HG03571 (cell line): ENCODE data around the gene RBM17.
"Not testable (repeated sequence)": the region's sequence is repeated elsewhere in the genome, so short reads cannot be mapped to it uniquely, and the experiment has no call there.

ENCODE experiments used
- ATAC-seq: cut with Tn5 transposase; IDR thresholded peaks from one replicate; pipeline ENCODE4 v1.9.1; 2021; ENCODE audit not compliant: unreplicated experiment

RBM17 gene

DNA sequence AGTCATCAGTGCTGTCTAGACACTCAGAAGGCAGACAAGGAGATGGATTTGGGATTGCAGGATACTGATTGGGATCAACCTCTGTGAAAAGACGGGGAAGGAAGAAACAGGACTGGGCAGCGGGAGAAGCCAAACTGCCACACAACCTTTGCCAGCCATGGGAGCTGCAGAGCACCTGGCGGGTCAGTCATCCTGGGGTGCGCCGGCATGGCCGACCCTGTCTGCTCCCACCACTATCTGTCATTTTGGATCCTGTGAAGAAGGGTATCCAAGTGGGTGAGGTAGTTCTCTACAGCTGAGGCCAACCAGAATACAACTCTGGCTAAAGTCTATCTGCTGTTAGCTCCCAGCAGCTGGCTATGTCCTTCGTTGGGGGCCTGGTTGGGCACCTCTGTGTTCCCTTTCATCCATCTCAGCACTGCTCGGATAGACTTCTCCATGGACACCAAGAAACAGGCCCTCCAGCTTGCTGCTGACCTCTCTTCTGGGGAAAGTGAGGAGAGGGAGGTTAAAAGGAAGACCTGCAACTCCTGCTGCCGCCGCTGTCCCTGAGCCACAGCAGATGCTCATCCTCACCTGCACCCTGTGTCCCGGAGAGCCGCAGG, 11.7 kb upstream of the RBM17 start:
- ATAC-seq: no peak

DNA sequence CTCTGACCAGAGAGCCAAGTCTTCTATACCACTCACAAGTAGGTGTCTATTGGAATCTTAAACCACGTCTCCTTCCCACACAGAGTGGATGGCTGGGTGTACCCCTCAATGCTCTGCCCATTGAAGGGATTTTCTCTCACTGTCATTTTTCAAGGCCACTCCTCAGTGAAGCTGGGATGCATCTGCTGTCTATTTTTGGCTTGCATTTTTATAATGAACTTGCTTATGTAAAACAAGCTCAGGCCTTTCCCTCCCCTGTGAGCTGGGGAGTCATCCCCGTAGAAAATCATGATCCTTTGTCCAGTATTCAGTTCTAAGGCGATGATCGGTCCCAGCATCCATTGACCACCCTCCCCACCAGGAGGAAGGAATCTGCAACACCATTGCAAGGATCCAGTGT, 9.8 kb upstream of the RBM17 start:
- no peak for ATAC-seq

GRCh38 chr10:6080417-6080973, 8.3 kb upstream of the RBM17 start:
- no peak for ATAC-seq

GRCh38 chr10:6082496-6083395, 6.1 kb upstream of the RBM17 start:
- ATAC-seq: no peak

GRCh38 chr10:6083523-6084475, 5.0 kb upstream of the RBM17 start:
- ATAC-seq: no peak

GRCh38 chr10:6086375-6087233, 2.2 kb upstream of the RBM17 start:
- peak; percentile 37 for ATAC-seq

GRCh38 chr10:6089334-6090219, 743 bp downstream of the RBM17 start:
- ATAC-seq: no peak

- ATAC-seq: no peak
Observed at GRCh38 chr10:6091630-6092029, 2.8 kb downstream of the RBM17 start.

DNA sequence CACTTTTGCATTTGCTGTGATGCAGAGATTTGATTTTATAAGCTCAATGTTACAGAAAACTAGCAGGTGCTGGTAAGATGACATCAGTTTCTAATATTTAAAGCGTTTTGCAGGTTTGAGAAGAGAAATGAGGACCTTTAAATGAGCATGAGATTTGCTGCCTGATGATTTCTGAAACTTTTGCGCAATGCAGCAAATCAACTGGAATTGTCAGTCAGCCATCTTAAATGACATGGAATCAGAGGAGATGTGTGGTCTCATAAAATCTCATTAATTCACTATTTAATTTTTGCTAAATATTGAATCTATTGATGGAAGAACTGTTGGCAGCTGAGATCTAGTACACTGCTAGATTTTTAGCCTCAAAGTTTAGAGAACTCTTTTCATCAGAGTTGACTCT, 3.9 kb downstream of the RBM17 start:
- no peak for ATAC-seq

- ATAC-seq: no peak
Observed at GRCh38 chr10:6095810-6096570, 7.2 kb downstream of the RBM17 start.

GRCh38 chr10:6097063-6097462, 8.2 kb downstream of the RBM17 start:
- no peak for ATAC-seq

DNA sequence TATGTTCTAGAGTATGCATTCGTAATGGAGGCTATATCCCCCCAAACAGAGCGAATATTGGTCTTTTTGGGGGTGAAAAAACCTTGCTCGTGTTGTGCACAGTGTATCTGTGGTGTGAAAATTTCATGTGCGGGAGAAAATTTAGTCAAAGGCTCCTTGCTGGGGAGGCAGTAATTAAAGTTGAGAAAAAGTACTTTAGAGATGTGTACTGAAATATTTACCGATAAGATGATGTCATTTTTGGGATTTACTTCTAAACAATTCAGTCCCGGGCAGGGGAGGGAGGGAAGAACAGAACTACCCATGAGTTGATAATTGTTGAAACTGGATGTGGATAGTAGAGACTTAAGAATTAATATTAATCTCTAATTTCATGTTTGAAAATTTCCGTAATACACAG, 9.3 kb downstream of the RBM17 start:
- ATAC-seq: no peak

- no peak for ATAC-seq
Observed at GRCh38 chr10:6100370-6100769, 11.5 kb downstream of the RBM17 start.

DNA sequence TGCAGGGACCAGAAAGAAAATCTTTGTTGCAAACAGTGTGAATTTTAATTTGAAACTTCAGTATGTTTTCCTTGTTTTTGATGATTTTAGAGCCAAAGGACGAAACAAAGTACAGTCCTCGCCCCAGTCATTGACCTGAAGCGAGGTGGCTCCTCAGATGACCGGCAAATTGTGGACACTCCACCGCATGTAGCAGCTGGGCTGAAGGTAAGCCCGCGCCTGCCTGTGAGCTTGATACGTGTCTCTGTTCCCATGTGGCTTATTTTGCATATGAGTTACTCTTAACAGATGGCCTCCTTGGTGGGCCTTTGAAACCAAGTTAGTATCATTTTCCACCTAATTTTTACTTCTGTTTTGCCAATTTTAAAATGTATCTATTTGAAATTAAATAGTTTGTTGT, 12.3 kb downstream of the RBM17 start:
- ATAC-seq: no peak

GRCh38 chr10:6102128-6102527, 13.3 kb downstream of the RBM17 start:
- no peak for ATAC-seq

DNA sequence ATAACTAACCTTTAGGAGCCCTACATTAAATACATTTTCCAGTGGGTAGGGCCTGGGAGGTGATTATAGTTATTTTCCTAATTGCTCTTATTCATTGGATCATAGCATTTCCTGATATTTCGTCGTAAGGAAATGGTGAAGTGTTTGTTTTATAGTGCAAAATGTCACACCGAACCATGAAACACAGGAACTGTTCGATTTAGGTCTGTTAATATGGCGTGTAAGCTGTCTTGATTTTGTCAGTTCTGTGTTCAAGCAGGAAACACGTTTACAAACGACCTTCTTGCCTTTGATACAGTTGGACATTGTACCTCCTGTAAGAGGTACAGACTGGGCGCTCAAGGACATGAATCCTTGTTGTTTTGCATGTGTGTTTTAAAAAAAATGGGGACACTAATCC, 14.8 kb downstream of the RBM17 start:
- no peak for ATAC-seq

DNA sequence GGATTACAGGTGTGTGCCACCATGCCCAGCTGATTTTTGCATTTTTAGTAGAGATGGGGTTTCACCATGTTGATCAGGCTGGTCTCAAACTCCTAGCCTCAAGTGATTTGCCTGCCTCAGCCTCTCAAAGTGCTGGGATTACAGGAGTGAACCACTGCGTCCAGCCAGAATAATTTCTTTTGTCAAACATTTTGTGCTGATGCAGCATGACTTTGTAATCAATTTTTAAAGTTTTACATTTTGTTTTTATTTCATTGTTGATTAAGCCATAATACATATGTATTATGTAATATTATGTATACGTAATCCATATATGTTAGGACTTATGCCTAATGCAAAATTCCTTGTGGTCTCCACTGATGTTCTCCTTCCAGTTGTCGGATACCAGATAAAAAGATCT, 18.8 kb downstream of the RBM17 start:
- ATAC-seq: not testable (repeated sequence)

DNA sequence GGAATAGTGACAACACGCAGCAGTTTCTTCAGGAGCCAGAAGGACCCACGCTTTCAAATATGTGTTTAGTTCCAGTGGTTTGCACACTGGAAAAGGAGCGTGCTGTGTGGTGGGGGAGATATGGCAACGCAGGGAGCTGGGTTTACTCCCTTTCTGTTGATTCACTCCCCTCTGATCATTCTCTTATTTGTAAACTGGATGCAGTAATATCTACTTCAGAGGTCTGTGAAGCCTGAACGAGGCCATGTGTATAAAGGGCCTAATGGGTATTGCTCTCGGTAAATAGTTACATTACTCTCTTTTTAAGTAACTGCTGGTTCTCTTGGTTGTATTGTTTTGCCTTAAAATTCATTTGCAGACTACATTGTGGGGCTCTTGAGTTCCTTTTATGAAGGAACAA, 19.2 kb downstream of the RBM17 start:
- ATAC-seq: no peak
